Measurements from ENCODE around the gene KIAA0753. TPM values are rescaled to one million over a fixed set of nuclear protein-coding genes. Genes with fewer than 3 reads are reported as not detected.

The KIAA0753 gene
- total and polyA plus RNA-seq, 2 of the 4 experiments (the other 2 are of a cell fraction) = 10.2 to 17.6 TPM

GRCh38 chr17:6670571-6670970, 30.1 kb upstream of the KIAA0753 start:
- no CpG with 5 or more reads among the region's 8 CpGs for WGBS, 2 experiments (ENCODE audit: extremely low coverage in 2 of 2, insufficient read length in 1 of 2)

More at GRCh38 chr17:6670571-6670970, 30.1 kb upstream of the KIAA0753 start:
- no peak for TF ChIP-seq CEBPB (IDR thresholded peaks at IDR 0.05; ENCODE audit: low read depth, low read length)
- dilution Hi-C loops (cut with HindIII; ENCODE audit: low sequenced_read_pairs, unreplicated experiment) = no loop called here
- H3K56ac ChIP-seq (ENCODE audit: extremely low read depth, insufficient read depth, low read length) = no peak overlapping the region
- CTCF ChIA-PET = no interaction called here
- H3K9me3 ChIP-seq (ENCODE audit: control insufficient read depth, insufficient read depth, low read length) = no peaks in the 10 kb centered on the region
- H2AFZ ChIP-seq (replicated peaks; ENCODE audit: low read length, poor library complexity) = no peak overlapping the region
- ATAC-seq (ENCODE audit: low read depth) (no peak), DNase-seq (no peak)
- H3K23ac ChIP-seq (ENCODE audit: low read depth, low read length) = no peak overlapping the region
- H3K4ac ChIP-seq (ENCODE audit: low read depth, low read length) = no peak overlapping the region
- no peaks in the 10 kb centered on the region for H3K9me1 ChIP-seq (ENCODE audit: insufficient read depth, low read length)
- intact Hi-C loops (cut with micrococcal nuclease) = no loop called here
- H3K36me3 ChIP-seq (ENCODE audit: control insufficient read depth, insufficient read depth, low read length) = no peaks in the 10 kb centered on the region
- no peaks in the 10 kb centered on the region for H3K79me1 ChIP-seq (ENCODE audit: low read depth in 1 of 2, low read length in 2 of 2)
- no peak overlapping the region for H3K27ac ChIP-seq (ENCODE audit: insufficient read depth, low read length)
- no peak overlapping the region for H2AK9ac ChIP-seq (replicated peaks; ENCODE audit: low read depth, low read length, poor library complexity)
- H3K4me1 ChIP-seq (ENCODE audit: control insufficient read depth, insufficient read depth, low read length) = no peaks in the 10 kb centered on the region
- H2BK15ac ChIP-seq (ENCODE audit: low read depth, low read length) = no peak overlapping the region
- POLR2A ChIA-PET (ENCODE audit: unreplicated experiment) = no interaction called here
- no peaks in the 10 kb centered on the region for H4K20me1 ChIP-seq (ENCODE audit: insufficient read depth, low read length)
- H3K9ac ChIP-seq (ENCODE audit: low read depth, low read length) = no peak overlapping the region
- no peak overlapping the region for H4K8ac ChIP-seq (ENCODE audit: low read depth in 2 of 2, low read length in 2 of 2)
- H3K4me3 ChIP-seq (ENCODE audit: insufficient read depth, low read depth, low read length) = no peak overlapping the region
- no peak overlapping the region for H2AK5ac ChIP-seq (ENCODE audit: low read depth, low read length)
- H3K14ac ChIP-seq (replicated peaks; ENCODE audit: low read depth, low read length) = no peak overlapping the region
- H2BK20ac ChIP-seq (ENCODE audit: low read depth, low read length) = no peak overlapping the region
- H3K4me2 ChIP-seq (ENCODE audit: low read depth, low read length) = no peak overlapping the region
- no peak overlapping the region for H2BK5ac ChIP-seq (ENCODE audit: low read depth, low read length, poor library complexity, severe bottlenecking)
- BruUV-seq (replicated peaks) = no TSS peak
- no peak overlapping the region for H2BK120ac ChIP-seq (ENCODE audit: low read depth, low read length)
- no peak overlapping the region for H4K91ac ChIP-seq (ENCODE audit: insufficient read depth, low read depth, low read length)
- no peak overlapping the region for H3K18ac ChIP-seq (ENCODE audit: low read depth, low read length)
- in situ Hi-C loops (cut with MboI; ENCODE audit: low sequenced_read_pairs) = no loop called here
- peaks cover 23% of the 10 kb centered on the region for H3K27me3 ChIP-seq (ENCODE audit: control insufficient read depth, insufficient read depth, low read length)
- no peak overlapping the region for H4K5ac ChIP-seq (ENCODE audit: low read depth, low read length)
